ENCODE results near the gene SMG5.

SMG5 gene

GRCh38 chr1:156281693-156282478 is 739 bp downstream of the SMG5 start:
- DNase-seq = no peak

DNA sequence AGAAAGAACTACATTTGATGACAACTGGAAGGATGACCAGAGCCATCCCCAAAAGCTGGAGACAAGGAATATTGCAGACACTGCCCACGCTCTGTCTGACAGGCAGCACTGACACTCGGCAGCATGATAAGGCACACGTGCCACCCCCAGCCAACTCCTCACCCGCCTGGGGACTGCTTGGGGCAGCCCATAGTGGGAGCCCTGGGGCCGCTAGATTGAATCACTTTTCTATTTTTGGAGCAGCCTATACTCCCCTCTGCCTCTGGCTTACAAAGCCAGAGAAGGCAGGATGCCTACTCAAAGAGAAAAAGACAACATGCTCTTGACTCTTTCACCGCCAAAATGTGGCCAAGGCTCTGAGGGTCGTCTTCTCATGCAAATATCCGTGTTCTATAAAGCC is 1.3 kb downstream of the SMG5 start:
- peak; percentile 66 for DNase-seq

GRCh38 chr1:156279837-156280236 is 2.8 kb downstream of the SMG5 start:
- no peak for DNase-seq

DNA sequence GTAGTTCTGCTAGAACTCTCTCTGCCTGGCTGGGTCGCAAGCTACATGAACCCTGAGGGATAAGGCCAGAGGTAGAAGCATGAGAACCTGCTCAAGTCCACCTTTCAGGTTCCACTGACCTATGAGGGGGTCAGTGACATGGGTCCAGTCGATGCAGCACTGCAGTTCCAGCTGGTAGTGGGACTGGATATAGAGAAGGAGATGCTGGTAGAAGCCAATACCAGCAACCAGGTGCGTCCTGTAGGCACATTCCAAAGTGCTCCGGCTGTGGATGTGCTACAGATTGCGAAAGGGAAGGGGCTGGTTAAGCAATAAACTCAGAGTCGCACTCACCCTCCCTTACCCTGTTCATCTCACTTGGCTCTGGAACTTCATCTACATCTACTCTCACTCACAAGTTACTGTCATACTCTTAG is 5.7 kb downstream of the SMG5 start:
- no peak for DNase-seq

DNA sequence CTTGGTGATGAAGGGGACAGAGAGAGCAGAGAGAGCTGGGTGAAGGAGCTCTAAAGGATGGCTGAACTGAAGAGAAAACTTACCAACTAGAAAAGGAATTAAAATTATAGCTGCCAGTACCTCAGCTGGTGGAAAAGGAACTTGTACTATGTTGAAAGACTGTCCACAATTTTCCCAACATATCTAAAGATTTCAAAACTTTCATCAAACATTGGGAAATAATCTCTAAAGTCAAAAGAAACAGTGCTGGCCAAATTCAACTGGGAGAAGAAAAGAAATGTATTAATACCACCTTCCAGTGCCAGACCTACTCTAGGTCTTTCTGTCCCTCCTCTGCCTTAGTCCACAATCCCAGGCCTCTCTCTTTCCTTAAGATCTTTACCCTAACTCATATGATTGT is 6.1 kb downstream of the SMG5 start:
- no peak for DNase-seq

GRCh38 chr1:156270314-156270713 is 12.3 kb downstream of the SMG5 start:
- DNase-seq = no peak

DNA sequence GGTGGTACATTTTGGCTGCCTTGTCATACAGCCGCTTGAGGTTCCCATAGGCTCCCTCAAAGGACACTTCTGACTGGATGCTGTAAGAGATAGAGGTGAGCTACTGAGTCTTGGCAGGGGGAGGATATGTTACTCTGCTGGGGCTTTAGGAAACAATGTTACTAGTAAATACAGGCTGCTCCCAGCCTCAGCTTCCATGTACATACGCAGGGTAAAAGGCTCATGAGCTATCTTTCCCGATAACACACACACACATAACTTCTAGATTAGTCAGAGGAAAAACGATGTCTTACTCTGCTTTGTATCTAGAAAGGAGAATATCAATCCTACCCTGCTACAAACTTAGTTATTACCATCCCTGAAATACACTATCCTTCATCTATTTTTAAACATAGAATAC is 14.3 kb downstream of the SMG5 start:
- DNase-seq = no peak

GRCh38 chr1:156266051-156266450 is 16.6 kb downstream of the SMG5 start:
- DNase-seq = no peak

GRCh38 chr1:156263288-156263655 is 19.4 kb downstream of the SMG5 start:
- no peak for DNase-seq

DNA sequence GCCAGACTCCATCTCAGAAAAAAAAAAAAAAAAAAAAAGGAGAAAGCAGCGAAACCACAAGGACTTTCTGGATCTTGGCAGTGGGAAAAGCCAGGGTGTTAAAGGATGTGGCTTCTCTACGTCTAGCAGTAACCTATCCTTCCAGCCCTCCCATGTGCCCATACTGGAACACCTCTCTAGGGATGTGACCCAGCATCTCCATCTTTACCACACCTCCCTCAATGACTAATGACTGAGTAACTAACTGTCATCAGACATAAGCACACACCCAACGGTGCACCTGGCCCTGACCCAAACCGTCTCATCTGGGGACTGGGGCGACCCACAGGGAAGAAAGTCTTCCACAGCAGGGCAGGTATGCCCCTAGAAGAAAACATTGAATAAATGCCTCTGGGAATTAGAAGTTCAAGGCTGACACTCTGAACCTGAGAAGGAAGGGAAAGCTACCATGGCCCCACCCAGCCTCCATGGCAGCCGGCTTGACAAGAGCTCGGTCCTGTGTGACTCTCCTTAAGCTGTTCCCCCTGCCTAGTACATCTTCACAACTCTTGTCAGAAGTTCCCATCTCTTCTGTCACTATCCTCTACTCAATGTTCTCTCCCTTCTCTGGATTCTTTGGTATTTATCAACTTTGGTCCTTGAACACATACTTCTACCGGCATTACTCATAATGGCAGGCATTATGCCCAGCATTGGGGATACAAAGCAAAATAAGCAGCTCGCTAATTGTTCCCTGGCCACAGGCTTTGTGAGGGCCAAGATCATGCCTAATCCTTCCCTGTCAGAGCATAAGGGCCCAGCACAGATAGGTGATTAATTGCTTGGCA is 20.0 kb downstream of the SMG5 start:
- peak; percentile 79 for DNase-seq

- DNase-seq = no peak
Observed at GRCh38 chr1:156260896-156261295, 21.7 kb downstream of the SMG5 start.

- no peak for DNase-seq
Observed at GRCh38 chr1:156259805-156260204, 22.8 kb downstream of the SMG5 start.

DNA sequence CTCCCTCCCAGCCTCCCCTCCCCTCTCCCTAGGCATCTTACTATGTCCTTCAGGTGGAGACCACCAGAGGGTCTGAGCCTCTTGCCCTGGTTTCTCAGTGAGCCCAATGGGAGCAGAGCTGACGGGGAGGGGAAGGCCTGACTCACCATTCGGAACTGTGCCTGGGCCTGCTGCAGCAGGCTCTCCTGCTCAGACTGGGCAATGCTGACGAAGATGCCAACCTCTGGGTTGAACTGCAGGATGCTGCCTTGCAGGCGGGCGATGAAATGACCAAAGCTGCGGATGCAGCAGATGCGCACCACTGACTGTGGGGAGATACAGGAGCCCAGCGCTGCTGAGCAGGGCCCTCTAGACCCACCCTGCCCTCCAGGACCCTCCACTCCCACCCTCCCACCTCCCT is 23.8 kb downstream of the SMG5 start:
- no peak for DNase-seq

DNA sequence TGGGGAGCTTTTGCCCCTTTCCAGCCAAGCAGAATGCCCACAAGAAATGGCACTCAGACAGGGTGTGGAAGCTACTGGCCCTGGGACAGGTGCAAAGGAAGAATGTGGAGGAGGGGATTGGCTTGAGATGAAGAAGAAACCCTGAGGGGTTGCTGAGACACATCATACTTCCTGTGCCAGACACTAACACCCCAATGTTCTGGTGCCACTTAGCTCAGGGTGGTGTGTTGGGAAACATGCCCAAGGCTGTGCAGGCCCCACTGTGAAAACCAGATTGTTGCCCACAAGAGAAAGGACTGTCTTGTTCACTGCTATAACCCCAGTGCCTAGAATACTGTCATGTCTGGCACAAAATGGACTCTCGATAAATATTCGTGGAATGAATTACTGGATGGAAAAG is 24.9 kb downstream of the SMG5 start:
- no peak for DNase-seq

DNA sequence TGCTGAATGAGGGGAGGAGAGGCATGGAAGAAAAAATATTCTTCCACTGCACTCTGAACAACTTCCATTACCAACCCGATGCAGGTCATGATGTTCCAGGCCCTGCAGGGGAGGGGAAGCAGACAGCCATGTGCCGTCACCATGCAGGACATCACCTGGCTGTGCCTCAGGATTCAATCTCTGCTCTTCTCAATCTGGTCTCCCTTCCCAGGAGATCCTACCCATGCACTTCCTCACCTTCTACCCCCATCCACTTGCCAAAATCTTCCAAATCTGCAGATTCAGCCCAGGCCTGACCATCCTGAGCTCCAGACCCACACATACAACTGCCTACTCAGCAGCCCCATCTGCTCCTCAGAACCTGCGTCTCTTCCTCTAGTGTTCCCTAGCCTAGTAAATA is 29.0 kb downstream of the SMG5 start:
- no peak for DNase-seq

DNA sequence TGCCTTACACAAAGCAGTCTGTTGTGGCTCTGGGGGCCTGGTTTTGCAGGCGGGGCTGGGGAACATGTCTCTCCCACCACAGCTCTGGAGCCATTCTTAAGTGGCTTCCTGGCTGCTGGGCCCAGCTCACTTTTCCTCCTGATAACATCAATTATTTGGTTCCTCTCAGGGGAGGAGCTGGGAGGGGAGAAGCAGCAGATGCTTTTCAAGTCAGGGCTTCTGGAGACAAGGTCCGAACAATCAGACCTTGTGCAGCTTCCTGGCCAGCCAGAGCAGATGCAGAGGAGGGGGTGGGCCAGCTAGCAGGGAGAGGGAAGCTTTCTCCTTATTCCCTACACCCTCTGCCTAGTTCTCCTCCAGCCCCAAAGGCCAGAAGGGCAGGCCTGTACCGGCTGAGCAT is 31.1 kb downstream of the SMG5 start:
- DNase-seq = no peak

DNA sequence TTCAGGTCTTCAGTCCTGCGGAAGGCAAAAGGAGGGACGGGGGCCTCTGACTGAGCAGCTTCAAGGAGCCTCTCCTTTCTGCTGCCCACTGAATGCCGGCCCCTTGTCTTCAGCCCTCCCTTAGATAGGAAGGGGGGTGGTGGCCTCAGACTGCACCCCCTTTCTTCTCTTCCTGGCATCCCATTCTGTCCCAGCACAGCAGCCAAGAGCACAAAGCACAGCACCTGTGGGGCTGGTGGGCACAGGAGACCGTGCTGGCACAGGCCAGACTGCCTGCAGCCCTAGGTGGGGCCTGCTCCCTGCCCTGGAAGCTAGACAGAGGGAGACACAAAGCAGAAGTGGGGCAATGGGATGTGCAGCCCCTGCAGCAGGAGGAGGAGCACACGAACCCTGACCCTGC is 33.0 kb downstream of the SMG5 start:
- DNase-seq = no peak

DNA sequence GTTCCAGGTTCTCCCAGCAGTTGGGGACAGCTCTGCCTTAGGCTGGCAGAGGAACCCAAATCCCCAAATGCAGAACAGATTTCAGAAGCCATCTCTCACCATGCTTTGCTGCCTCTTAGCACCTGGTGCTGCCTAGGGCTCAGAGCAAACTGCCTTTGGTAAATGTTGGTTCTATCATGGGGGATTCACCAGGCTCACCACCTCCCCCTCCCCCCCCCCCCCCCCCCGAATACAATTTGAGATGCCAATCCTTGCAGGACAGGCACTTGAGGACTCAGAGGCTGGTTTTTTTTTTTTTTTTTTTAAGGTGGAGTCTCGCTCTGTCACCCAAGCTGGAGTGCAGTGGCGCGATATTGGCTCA is 34.3 kb downstream of the SMG5 start:
- no peak for DNase-seq

- no peak for DNase-seq
Observed at GRCh38 chr1:156247460-156248322, 34.9 kb downstream of the SMG5 start, which contains the start of gene PAQR6. Gene PAQR6 (minus strand): TSS chr1:156248056. CDS start chr1:156246731, 1,325 bp downstream.

DNA sequence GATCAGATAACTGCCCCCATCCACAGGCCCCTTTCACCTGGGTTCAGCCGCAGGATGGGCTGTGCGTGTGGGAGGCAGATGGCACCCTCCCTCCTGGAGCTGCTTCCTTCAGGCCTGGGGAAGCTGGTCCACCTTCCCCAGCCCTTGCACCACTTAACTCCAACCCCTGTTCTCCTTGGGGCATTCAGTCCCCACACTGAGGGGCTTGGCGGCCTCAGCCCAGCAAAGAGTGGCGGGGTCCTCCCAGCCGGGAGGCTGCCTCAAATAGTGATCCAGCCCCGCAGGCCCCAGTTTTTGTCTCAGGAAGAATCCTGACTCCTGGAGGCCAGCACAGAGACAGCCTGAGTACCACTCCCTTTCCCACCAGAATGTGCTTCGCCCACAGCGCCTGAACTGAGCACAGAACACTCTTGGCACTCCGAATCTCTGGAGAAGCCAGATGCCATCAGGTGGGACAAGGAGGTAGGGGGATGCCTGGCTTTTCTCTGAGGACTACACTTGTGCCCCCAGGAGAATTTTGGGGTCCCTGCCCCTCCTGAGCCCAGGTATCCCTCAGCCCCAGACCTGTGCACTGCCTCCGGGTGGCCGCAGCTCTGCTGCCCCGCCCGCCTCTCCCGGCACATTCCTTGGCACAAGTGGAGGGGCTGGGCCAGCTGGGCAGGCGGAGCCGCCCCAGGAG is 35.7 kb downstream of the SMG5 start:
- no peak for DNase-seq

GRCh38 chr1:156246241-156246780 is 36.3 kb downstream of the SMG5 start:
- no peak for DNase-seq

Measured in fibroblast of skin of scalp (primary cell).